Mammary epithelial cell (primary cell): ENCODE measurements around the gene GPR135.

Experiments used
- CTCF ChIP-seq, 2 donors: IDR thresholded peaks in 1 of 2; conservative IDR thresholded peaks in 1 of 2; 2 replicates each; pipeline ENCODE4 v1.5.1; 2011 to 2012; ENCODE audit warnings: inconsistent platforms in 2 of 2, low read length in 2 of 2, mild to moderate bottlenecking in 2 of 2, control low read depth in 1 of 2, low read depth in 1 of 2; ENCODE audit not compliant: insufficient read depth in 1 of 2; ENCODE audit errors: extremely low read depth in 1 of 2
- EZH2 ChIP-seq: IDR thresholded peaks from 2 replicates; pipeline ENCODE4 v1.6.1; 2012; ENCODE audit warnings: low read length, inconsistent platforms, borderline replicate concordance

GRCh38 chr14:59460378-59460777 lies 4.8 kb downstream of the GPR135 start:
- TF ChIP-seq CTCF (conservative IDR thresholded peaks at IDR 0.05 in 1 of 2, IDR thresholded peaks at IDR 0.05 in 1 of 2; ENCODE audit: extremely low read depth in 1 of 2, insufficient read depth in 1 of 2, low read depth in 1 of 2, low read length in 2 of 2) (no peak), EZH2 (no peak)
